MM.1S (cell line): ENCODE results near the gene NFATC2.

Experiments
- DNase-seq: peaks from one replicate; pipeline ENCODE4 v3.0.0-alpha.2; 2015
- H2AFZ ChIP-seq: fragments of 300-600 bp; sonication (generic); 2 replicates; pipeline ENCODE4 v1.6.0; 2016; ENCODE audit warnings: antibody characterized with exemption, low read length
- H3F3A ChIP-seq: fragments of 300-600 bp; sonication (generic); 2 replicates; pipeline ENCODE4 v1.6.1; 2016; ENCODE audit warnings: mild to moderate bottlenecking, antibody characterized with exemption, low read length, moderate library complexity, mixed read lengths; ENCODE audit not compliant: insufficient read depth
- H3K27ac ChIP-seq: fragments of 300-600 bp; sonication (generic); 2 replicates; pipeline ENCODE4 v1.5.1; 2016; ENCODE audit warnings: mild to moderate bottlenecking, low read length
- H3K27me3 ChIP-seq: fragments of 300-600 bp; sonication (generic); replicated peaks from 2 replicates; pipeline ENCODE4 v1.6.0; 2016; ENCODE audit warnings: low read length; ENCODE audit not compliant: insufficient read depth
- H3K36me3 ChIP-seq: fragments of 300-600 bp; sonication (generic); replicated peaks from 2 replicates; pipeline ENCODE4 v1.6.1; 2016; ENCODE audit warnings: mild to moderate bottlenecking, low read length, mixed read lengths; ENCODE audit not compliant: insufficient read depth
- H3K4me1 ChIP-seq: fragments of 300-600 bp; sonication (generic); 2 replicates; pipeline ENCODE4 v1.6.1; 2016; ENCODE audit warnings: low read length, mixed read lengths
- H3K4me2 ChIP-seq: fragments of 300-600 bp; sonication (generic); 2 replicates; pipeline ENCODE4 v1.6.0; 2016; ENCODE audit warnings: low read depth, low read length
- H3K4me3 ChIP-seq: fragments of 300-600 bp; sonication (generic); 2 replicates; pipeline ENCODE4 v1.5.1; 2016; ENCODE audit warnings: low read length, mixed read lengths
- H3K79me2 ChIP-seq: fragments of 300-600 bp; sonication (generic); 2 replicates; pipeline ENCODE4 v1.6.1; 2016; ENCODE audit warnings: mixed run types, low read length, mixed read lengths
- H3K9ac ChIP-seq: fragments of 300-600 bp; sonication (generic); 2 replicates; pipeline ENCODE4 v1.6.1; 2016; ENCODE audit warnings: low read length, mixed read lengths
- H3K9me2 ChIP-seq: fragments of 300-600 bp; sonication (generic); replicated peaks from 2 replicates; pipeline ENCODE4 v1.6.1; 2016; ENCODE audit warnings: mild to moderate bottlenecking, low read length, mixed read lengths; ENCODE audit not compliant: insufficient read depth
- H3K9me3 ChIP-seq: fragments of 300-600 bp; sonication (generic); replicated peaks from 2 replicates; pipeline ENCODE4 v1.6.1; 2016; ENCODE audit warnings: mild to moderate bottlenecking, low read length, mixed read lengths; ENCODE audit not compliant: insufficient read depth
- H4K20me1 ChIP-seq: fragments of 300-600 bp; sonication (generic); 2 replicates; pipeline ENCODE4 v1.6.1; 2016; ENCODE audit warnings: mild to moderate bottlenecking, low read length, moderate library complexity, mixed read lengths; ENCODE audit not compliant: insufficient read depth
- CTCF ChIP-seq: fragments of 300-600 bp; sonication (generic); IDR thresholded peaks from 2 replicates; pipeline ENCODE4 v1.5.1; 2016; ENCODE audit warnings: antibody characterized with exemption, low read length, mixed read lengths
- EZH2 ChIP-seq: fragments of 300-600 bp; sonication (generic); optimal IDR thresholded peaks from 2 replicates; pipeline ENCODE3; 2017; ENCODE audit warnings: low read depth, mild to moderate bottlenecking, antibody characterized with exemption, low read length, mixed read lengths
- EZH2phosphoT487 ChIP-seq: fragments of 300-600 bp; sonication (generic); IDR thresholded peaks from 2 replicates; pipeline ENCODE4 v1.6.1; 2018; ENCODE audit warnings: antibody characterized with exemption, low read length

NFATC2 gene

DNA sequence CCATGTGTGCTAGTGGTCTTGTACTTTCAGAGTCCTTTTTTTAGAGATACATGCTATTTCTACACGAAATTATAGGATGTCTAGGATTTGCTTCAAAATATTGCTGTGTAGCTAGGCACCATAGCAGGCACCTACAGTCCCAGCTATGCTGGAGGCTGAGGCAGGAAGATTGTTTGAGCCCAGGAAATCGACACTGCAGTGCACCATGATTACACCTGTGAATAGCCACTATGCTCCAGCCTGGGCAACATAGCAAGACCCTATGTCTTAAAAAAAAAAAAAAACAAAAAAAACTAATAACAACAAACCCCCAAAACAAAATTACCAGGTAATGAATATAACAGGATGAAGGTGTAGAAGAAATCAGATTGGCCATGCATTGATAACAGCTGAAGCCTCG lies 121.7 kb downstream of the NFATC2 start:
- Histone ChIP-seq H3K27me3 (no peaks in the 10 kb centered on the region), H3K9ac (no peak overlapping the region), H3K4me2 (no peak overlapping the region), H3K9me3 (no peaks in the 10 kb centered on the region; the same call in 1 of the 2 replicates), H2AFZ (no peak overlapping the region), H4K20me1 (no peaks in the 10 kb centered on the region), H3F3A (0 out of 2 replicates have a peak, but pooled peaks cover under 1% of the 10 kb centered on the region), H3K4me1 (peaks cover 4% of the 10 kb centered on the region; the same call in 1 of the 2 replicates), H3K9me2 (no peaks in the 10 kb centered on the region), H3K4me3 (no peak overlapping the region), H3K79me2 (no peaks in the 10 kb centered on the region), H3K27ac (no peak overlapping the region), H3K36me3 (no peaks in the 10 kb centered on the region)
- DNase-seq, result no peak
- TF ChIP-seq EZH2 (no peak), CTCF (no peak), EZH2phosphoT487 (no peak)

DNA sequence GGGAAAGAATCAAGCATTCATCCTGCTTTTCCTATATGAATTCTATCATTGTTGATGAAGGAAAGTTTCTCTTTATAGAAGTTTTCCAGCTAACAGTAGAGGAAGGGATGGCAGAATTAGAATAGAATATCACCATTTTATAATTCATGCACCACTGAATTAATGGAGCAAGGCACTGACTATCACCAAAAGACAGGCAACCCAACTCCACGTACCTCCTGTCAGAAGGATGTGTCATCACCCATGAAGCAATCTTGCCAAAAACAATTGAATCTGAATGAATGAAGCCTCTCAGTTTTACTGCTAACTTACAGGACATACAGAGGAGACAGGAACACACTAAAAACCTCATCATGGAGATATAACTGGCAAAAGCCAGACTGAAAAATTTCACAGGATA lies 122.4 kb downstream of the NFATC2 start:
- Histone ChIP-seq H4K20me1 (no peaks in the 10 kb centered on the region), H3K36me3 (no peaks in the 10 kb centered on the region), H3K4me2 (no peak overlapping the region), H3K79me2 (no peaks in the 10 kb centered on the region), H3K9ac (no peak overlapping the region), H3F3A (peaks cover 7% of the 10 kb centered on the region), H3K4me3 (no peak overlapping the region), H3K27me3 (no peaks in the 10 kb centered on the region), H3K4me1 (peaks cover 11% of the 10 kb centered on the region), H3K9me3 (no peaks in the 10 kb centered on the region; the same call in 1 of the 2 replicates), H3K9me2 (no peaks in the 10 kb centered on the region), H3K27ac (no peak overlapping the region), H2AFZ (no peak overlapping the region)
- TF ChIP-seq EZH2 (no peak), CTCF (no peak), EZH2phosphoT487 (no peak)
- DNase-seq, result no peak

DNA sequence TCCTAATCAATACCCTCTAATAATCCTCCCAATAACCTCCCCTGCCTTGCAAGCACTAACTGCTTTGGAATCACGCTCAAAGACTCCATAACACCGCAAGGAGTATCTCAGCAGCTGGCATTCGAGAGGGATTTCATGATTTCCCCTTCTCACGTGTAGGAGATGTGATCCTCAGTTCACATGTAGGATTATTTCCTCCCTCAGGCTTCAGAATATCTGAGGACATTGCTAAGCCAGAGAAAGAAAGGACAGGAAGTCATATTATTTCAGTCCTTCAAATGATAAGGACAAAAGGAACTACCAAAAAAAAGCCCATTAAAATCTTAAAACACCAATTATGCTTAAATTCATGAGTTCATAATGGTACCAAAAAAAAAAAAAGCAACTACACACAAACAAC lies 122.9 kb downstream of the NFATC2 start:
- Histone ChIP-seq H3K4me2 (no peak overlapping the region), H3K4me3 (no peak overlapping the region), H3F3A (peaks cover 12% of the 10 kb centered on the region), H3K79me2 (no peaks in the 10 kb centered on the region), H3K9me2 (no peaks in the 10 kb centered on the region), H3K36me3 (no peaks in the 10 kb centered on the region), H3K27me3 (no peaks in the 10 kb centered on the region), H3K4me1 (peaks cover 16% of the 10 kb centered on the region), H3K9ac (no peak overlapping the region), H3K27ac (no peak overlapping the region), H3K9me3 (no peaks in the 10 kb centered on the region; the same call in 1 of the 2 replicates), H4K20me1 (no peaks in the 10 kb centered on the region), H2AFZ (no peak overlapping the region)
- DNase-seq, result no peak
- no peak for TF ChIP-seq EZH2phosphoT487
- no peak for TF ChIP-seq EZH2
- no peak for TF ChIP-seq CTCF
